ENCODE measurements around the gene FAM181A.

Gene FAM181A

DNA sequence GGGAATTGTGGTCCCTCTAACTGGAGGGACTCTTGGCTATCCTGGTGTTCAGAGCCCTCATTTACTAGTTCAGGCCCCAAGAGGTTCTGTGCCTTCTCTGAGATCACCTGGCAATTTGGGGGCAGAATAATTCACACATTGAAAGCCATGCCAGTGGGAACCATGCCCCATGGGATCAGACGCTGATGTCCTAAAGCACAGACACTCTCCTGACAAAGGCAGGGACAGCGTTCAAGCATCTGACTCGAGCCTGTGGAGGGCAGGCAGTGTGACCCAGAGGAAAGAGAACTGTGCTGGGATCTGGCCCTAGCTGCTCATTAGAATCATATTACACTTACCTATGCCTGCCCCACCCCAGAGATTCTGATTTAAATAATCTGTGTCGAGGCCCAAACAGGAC lies 51.6 kb downstream of the FAM181A start:
- CTCF ChIA-PET = interaction anchor here (0.9 to 3.5 kb wide), 4 partner anchors 8 to 58 kb away, joined by 4 to 18 read pairs (median 6); no protein-coding TSS in a partner anchor
- no peak overlapping the region for H3K4me3 ChIP-seq (ENCODE audit: low read depth, low read length)
- no peak for DNase-seq (ENCODE audit: low read depth, low spot score)
- POLR2A ChIA-PET = no interaction called here
- TF ChIP-seq, protein P1, sequence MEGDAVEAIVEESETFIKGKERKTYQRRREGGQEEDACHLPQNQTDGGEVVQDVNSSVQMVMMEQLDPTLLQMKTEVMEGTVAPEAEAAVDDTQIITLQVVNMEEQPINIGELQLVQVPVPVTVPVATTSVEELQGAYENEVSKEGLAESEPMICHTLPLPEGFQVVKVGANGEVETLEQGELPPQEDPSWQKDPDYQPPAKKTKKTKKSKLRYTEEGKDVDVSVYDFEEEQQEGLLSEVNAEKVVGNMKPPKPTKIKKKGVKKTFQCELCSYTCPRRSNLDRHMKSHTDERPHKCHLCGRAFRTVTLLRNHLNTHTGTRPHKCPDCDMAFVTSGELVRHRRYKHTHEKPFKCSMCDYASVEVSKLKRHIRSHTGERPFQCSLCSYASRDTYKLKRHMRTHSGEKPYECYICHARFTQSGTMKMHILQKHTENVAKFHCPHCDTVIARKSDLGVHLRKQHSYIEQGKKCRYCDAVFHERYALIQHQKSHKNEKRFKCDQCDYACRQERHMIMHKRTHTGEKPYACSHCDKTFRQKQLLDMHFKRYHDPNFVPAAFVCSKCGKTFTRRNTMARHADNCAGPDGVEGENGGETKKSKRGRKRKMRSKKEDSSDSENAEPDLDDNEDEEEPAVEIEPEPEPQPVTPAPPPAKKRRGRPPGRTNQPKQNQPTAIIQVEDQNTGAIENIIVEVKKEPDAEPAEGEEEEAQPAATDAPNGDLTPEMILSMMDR (IDR thresholded peaks at IDR 0.05; ENCODE audit: insufficient read depth, low read length, missing control alignments) = no peak

All from AG04449 (cell line).